CD14-positive monocyte (primary cell): ENCODE results near the gene GK2. TPM values are rescaled to one million over a fixed set of nuclear protein-coding genes. Genes with fewer than 3 reads are reported as not detected.

Source experiments
- DNase-seq, 3 donors: peaks; one replicate each; pipeline ENCODE4 v3.0.0-alpha.2; 2011 to 2022
- H2AFZ ChIP-seq: 2 replicates; pipeline ENCODE4 v1.6.0; 2012; ENCODE audit warnings: mild to moderate bottlenecking, low read depth, low read length, inconsistent platforms; ENCODE audit not compliant: insufficient read depth, poor library complexity, severe bottlenecking
- H3K27ac ChIP-seq, 2 donors: 1 replicate in 1 of 2; 2 replicates in 1 of 2; pipeline ENCODE4 v1.5.1; 2012 to 2013; ENCODE audit warnings: low read length in 2 of 2, control low read depth in 1 of 2, inconsistent platforms in 1 of 2, low read depth in 1 of 2, mild to moderate bottlenecking in 1 of 2
- H3K27me3 ChIP-seq, 2 donors: one replicate each; pipeline versions ENCODE4 v1.6.0 to v1.6.1; 2011 to 2013; ENCODE audit warnings: low read length in 2 of 2; ENCODE audit not compliant: control insufficient read depth in 2 of 2, insufficient read depth in 2 of 2
- H3K36me3 ChIP-seq, 2 donors: replicated peaks in 1 of 2; 1 replicate in 1 of 2; 2 replicates in 1 of 2; pipeline versions ENCODE4 v1.5.1 to v1.6.1; 2012 to 2013; ENCODE audit warnings: low read length in 2 of 2, control low read depth in 1 of 2, inconsistent platforms in 1 of 2, mild to moderate bottlenecking in 1 of 2; ENCODE audit not compliant: insufficient read depth in 2 of 2, control insufficient read depth in 1 of 2
- H3K4me1 ChIP-seq, 2 donors: 1 replicate in 1 of 2; 2 replicates in 1 of 2; pipeline versions ENCODE4 v1.5.1 to v1.6.1; 2012 to 2013; ENCODE audit warnings: low read length in 2 of 2, control low read depth in 1 of 2, inconsistent platforms in 1 of 2, mild to moderate bottlenecking in 1 of 2, moderate library complexity in 1 of 2; ENCODE audit not compliant: insufficient read depth in 2 of 2, control insufficient read depth in 1 of 2
- H3K4me2 ChIP-seq: replicated peaks from 2 replicates; pipeline ENCODE3; 2012; ENCODE audit warnings: low read length, moderate library complexity, mild to moderate bottlenecking; ENCODE audit not compliant: poor library complexity, severe bottlenecking; ENCODE audit errors: extremely low read depth
- H3K4me3 ChIP-seq, 3 experiments: fragments of 200-600 bp in 1 of 3; sonication (generic) in 1 of 3; replicated peaks in 1 of 3; 1 replicate in 2 of 3; 2 replicates in 1 of 3; pipeline ENCODE4 v1.5.1; 2011 to 2013; ENCODE audit warnings: low read length in 3 of 3, mild to moderate bottlenecking in 3 of 3, control low read depth in 2 of 3, low read depth in 2 of 3, inconsistent platforms in 1 of 3, moderate library complexity in 1 of 3
- H3K79me2 ChIP-seq: 2 replicates; pipeline ENCODE4 v1.6.0; 2012; ENCODE audit warnings: mild to moderate bottlenecking, control low read depth, inconsistent platforms, low read length, moderate library complexity; ENCODE audit not compliant: insufficient read depth
- H3K9ac ChIP-seq: 2 replicates; pipeline ENCODE4 v1.6.0; 2017; ENCODE audit warnings: low read length, mild to moderate bottlenecking; ENCODE audit not compliant: insufficient read depth, poor library complexity, severe bottlenecking
- H3K9me3 ChIP-seq, 2 donors: replicated peaks in 1 of 2; 1 replicate in 1 of 2; 2 replicates in 1 of 2; pipeline versions ENCODE4 v1.5.1 to v1.6.1; 2012 to 2013; ENCODE audit warnings: low read length in 2 of 2, control low read depth in 1 of 2; ENCODE audit not compliant: control insufficient read depth in 1 of 2, insufficient read depth in 1 of 2
- H4K20me1 ChIP-seq: 2 replicates; pipeline ENCODE4 v1.6.0; 2012; ENCODE audit warnings: mild to moderate bottlenecking, low read length, control low read depth, moderate library complexity; ENCODE audit not compliant: insufficient read depth
- H3K27ac Mint-ChIP-seq, 7 donors: one replicate each; pipeline ENCODE4 v1.8.0; 2020; ENCODE audit warnings: mild to moderate bottlenecking in 7 of 7, mixed read lengths in 7 of 7, moderate library complexity in 6 of 7, inconsistent platforms in 2 of 7
- H3K27me3 Mint-ChIP-seq, 3 donors: one replicate each; pipeline ENCODE4 v1.8.0; 2021 to 2022; ENCODE audit warnings: low read depth in 3 of 3, mild to moderate bottlenecking in 3 of 3, mixed read lengths in 3 of 3, moderate library complexity in 3 of 3, inconsistent platforms in 1 of 3
- H3K36me3 Mint-ChIP-seq, 2 donors: one replicate each; pipeline ENCODE4 v1.8.0; 2020; ENCODE audit warnings: mixed read lengths in 2 of 2, inconsistent platforms in 1 of 2, mild to moderate bottlenecking in 1 of 2
- H3K4me1 Mint-ChIP-seq: one replicate; pipeline ENCODE4 v1.8.0; 2020; ENCODE audit warnings: mild to moderate bottlenecking, mixed read lengths
- H3K4me3 Mint-ChIP-seq, 2 donors: one replicate each; pipeline ENCODE4 v1.8.0; 2020; ENCODE audit warnings: mild to moderate bottlenecking in 2 of 2, mixed read lengths in 2 of 2, moderate library complexity in 1 of 2
- H3K9me3 Mint-ChIP-seq, 7 donors: one replicate each; pipeline ENCODE4 v1.8.0; 2020 to 2022; ENCODE audit warnings: mixed read lengths in 7 of 7, mild to moderate bottlenecking in 6 of 7, moderate library complexity in 6 of 7, inconsistent platforms in 2 of 7
- WGBS: methylation state at CpG from one replicate; pipeline ENCODE4 v1.1.5; 2013; ENCODE audit warnings: missing lambda C conversion rate; ENCODE audit not compliant: insufficient coverage; 5-methylcytosine and 5-hydroxymethylcytosine counted together
- intact Hi-C, 2 donors: fragments of 100-400 bp; cut with micrococcal nuclease; formaldehyde crosslinking; loops; one replicate each; pipeline versions ENCODE4 v1.15.0 to v1.15.1; 2023
- polyA plus RNA-seq, 3 donors: library from polyadenylated mRNA; depleted of rRNA in 1 of 3; unstranded in 2 of 3; stranded (reverse) in 1 of 3; fragments of 300-500 nt in 2 of 3; fragments of >200 nt in 1 of 3; fragmentation: Illumina TruSeq in 2 of 3; gene quantifications; 1 replicate in 2 of 3; 2 replicates in 1 of 3; pipeline ENCODE4 v1.2.3, GENCODE V29; 2012 to 2021
- TF ChIP-seq, protein P1 (sequence below): fragments of 200-600 bp; IDR thresholded peaks from one replicate; pipeline ENCODE4 v1.8.0; 2022; ENCODE audit warnings: antibody characterized with exemption, mild to moderate bottlenecking

The GK2 gene
- polyA plus RNA-seq, 3 donors, result not detected

DNA sequence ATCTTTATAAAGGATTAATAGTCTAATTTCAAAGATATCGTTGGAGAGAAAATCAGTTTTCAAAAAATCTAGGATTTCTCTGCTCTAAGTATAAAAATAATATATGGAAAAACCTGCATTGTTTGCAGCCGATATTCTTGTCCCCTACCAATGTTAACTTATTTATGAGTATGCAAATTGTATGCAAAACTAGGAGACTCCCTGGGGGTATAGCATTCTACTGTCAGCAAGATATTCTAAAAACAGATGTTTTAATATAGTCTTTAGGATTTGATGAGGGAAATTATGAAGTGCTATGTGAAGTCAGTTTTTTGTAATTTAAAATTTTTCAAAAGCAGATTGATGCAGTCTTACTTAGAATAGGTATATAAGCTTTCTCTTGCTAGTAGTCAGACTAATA is 40.9 kb downstream of the GK2 start:
- DNase-seq, result no peak
- no peaks in the 10 kb centered on the region for H3K27me3 Mint-ChIP-seq
- H3K36me3 Mint-ChIP-seq, result no peaks in the 10 kb centered on the region
- H3K9me3 ChIP-seq, result no peaks in the 10 kb centered on the region
- H3K27ac Mint-ChIP-seq, result no peak overlapping the region
- no peak overlapping the region for H3K4me2 ChIP-seq
- no peak overlapping the region for H2AFZ ChIP-seq
- H4K20me1 ChIP-seq, result no peaks in the 10 kb centered on the region
- H3K27ac ChIP-seq, result no peak overlapping the region
- peaks cover 0 to 4% (median 0%) of the 10 kb centered on the region in 7 donors for H3K9me3 Mint-ChIP-seq
- no peaks in the 10 kb centered on the region for H3K36me3 ChIP-seq
- intact Hi-C loops, result no loop called here
- no peaks in the 10 kb centered on the region for H3K4me1 ChIP-seq
- TF ChIP-seq, protein P1, sequence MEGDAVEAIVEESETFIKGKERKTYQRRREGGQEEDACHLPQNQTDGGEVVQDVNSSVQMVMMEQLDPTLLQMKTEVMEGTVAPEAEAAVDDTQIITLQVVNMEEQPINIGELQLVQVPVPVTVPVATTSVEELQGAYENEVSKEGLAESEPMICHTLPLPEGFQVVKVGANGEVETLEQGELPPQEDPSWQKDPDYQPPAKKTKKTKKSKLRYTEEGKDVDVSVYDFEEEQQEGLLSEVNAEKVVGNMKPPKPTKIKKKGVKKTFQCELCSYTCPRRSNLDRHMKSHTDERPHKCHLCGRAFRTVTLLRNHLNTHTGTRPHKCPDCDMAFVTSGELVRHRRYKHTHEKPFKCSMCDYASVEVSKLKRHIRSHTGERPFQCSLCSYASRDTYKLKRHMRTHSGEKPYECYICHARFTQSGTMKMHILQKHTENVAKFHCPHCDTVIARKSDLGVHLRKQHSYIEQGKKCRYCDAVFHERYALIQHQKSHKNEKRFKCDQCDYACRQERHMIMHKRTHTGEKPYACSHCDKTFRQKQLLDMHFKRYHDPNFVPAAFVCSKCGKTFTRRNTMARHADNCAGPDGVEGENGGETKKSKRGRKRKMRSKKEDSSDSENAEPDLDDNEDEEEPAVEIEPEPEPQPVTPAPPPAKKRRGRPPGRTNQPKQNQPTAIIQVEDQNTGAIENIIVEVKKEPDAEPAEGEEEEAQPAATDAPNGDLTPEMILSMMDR, result no peak
- no peak overlapping the region for H3K4me3 ChIP-seq
- H3K4me1 Mint-ChIP-seq, result no peaks in the 10 kb centered on the region
- H3K79me2 ChIP-seq, result no peaks in the 10 kb centered on the region
- no peak overlapping the region for H3K9ac ChIP-seq
- no peak overlapping the region for H3K4me3 Mint-ChIP-seq
- no peaks in the 10 kb centered on the region for H3K27me3 ChIP-seq
- no CpG with 5 or more reads among the region's 2 CpGs for WGBS

DNA sequence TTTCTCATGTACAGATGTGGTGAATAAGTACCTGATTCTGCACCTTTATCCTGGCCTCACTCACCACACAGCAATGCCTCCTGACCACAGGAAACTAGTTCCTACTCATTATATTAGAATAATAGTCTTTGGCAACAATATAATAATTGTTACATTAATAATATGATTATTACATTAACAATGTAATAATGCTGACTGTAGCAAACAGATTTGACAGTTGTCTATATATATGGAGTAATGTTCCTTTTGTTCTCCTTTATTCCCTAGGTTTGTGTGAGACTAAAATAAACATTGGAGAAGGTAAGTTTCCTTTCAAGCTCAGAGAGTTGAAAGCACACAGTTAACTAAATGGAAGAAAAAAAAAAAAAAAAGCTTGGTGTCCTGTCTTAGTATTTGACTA is 41.6 kb downstream of the GK2 start:
- DNase-seq, result no peak
- no peaks in the 10 kb centered on the region for H3K36me3 Mint-ChIP-seq
- H3K4me3 Mint-ChIP-seq, result no peak overlapping the region
- Histone ChIP-seq H3K27me3 (no peaks in the 10 kb centered on the region), H3K4me3 (no peak overlapping the region), H3K4me1 (no peaks in the 10 kb centered on the region), H3K36me3 (no peaks in the 10 kb centered on the region), H3K9ac (no peak overlapping the region), H2AFZ (no peak overlapping the region), H3K9me3 (no peaks in the 10 kb centered on the region), H3K79me2 (no peaks in the 10 kb centered on the region), H3K27ac (no peak overlapping the region), H3K4me2 (no peak overlapping the region), H4K20me1 (no peaks in the 10 kb centered on the region)
- no peak overlapping the region for H3K27ac Mint-ChIP-seq
- intact Hi-C loops, result no loop called here
- H3K9me3 Mint-ChIP-seq, result peaks cover 0 to 4% (median 0%) of the 10 kb centered on the region in 7 donors
- H3K27me3 Mint-ChIP-seq, result no peaks in the 10 kb centered on the region
- no peaks in the 10 kb centered on the region for H3K4me1 Mint-ChIP-seq
- TF ChIP-seq, protein P1, result no peak
